CD4-positive, alpha-beta T cell treated with Interleukin-12 subunit alpha and Interleukin-12 subunit beta, for 1 hour (primary cell): ENCODE data around the gene RRP1.

Source experiments
- DNase-seq: peaks from one replicate; pipeline ENCODE4 v3.0.0-alpha.2; 2020

RRP1 gene

DNA sequence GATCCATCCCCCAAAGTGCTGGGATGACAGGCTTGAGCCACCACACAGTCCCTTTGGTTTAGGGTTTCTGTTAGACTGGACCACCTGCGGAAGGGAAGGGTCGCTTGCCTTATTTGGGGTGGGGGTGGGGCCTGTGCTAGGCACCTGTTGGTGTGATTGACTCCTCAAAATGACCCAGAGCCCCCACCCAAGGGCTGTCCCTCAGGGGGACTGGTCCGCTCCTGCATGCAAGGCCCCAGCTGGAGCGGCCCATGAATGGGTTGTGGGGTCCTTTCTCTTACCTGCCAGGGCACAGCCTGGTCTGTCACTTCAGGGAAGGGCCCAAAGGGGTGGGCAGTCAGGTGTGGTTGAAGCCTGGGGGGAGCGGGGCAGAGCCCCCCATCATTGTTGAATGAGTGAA, 11.4 kb upstream of the RRP1 start:
- DNase-seq = no peak

DNA sequence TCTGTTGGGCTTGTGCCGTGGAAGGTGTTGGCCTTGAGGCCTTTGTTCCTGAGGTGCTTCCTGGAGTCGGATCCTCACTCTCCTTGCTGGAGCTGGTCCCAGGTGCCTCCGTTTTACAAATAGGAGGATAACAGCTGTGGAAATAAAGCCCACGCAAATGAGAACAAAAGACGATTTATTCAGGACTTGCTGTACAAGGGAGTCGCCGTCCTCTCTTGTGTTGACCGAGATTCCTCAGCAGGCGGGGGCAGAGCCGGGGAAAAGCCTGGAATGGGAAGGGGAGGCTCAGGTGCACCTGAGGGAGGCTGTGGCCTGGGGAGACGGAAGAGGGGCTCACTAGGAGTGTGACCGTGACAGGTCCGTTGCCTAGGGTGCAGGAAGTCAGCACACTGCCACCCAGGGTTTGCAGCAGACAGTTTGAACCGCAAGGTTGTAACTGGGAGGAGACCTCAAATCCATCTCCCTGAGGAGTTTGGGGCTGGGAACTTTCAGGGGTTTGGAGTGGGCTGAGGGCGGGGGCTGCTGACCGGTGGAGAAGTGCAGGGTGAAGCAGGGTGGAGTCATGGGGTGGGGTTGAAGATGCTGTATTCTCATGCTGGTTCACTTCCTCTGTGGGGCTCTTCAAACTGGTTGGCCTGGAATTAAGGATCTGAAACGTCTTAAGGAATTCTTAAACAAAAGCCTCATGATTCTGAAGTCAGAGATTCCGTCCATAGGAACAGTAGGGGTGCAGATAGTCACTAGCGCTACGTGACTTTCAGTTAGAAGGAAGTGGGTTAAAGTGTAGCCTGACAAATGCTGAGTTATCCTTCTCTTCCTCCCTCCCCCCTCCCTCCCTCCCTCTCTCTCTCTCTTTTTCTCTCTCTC, 10.7 kb upstream of the RRP1 start:
- DNase-seq = peak; percentile 11

DNA sequence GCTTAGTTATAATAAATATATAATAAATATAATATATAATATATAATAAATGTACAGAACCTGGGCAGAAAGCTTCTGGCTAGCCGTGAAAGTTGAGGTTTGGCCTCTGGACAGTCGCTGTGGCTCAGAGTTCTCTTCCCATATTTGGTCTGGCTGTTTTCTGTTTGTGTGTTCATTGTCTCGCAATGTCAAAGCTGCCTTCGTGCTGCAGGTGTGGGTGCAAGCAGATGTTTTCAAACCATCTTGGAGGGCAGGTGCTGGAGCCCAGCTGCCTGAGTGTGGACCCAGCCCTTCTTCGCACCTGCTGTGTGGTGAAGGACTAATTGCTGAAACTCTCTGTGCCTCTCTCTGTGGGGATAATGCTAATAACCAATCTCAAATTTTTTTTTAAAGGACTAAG, 9.7 kb upstream of the RRP1 start:
- no peak for DNase-seq

GRCh38 chr21:43781846-43782245, 7.5 kb upstream of the RRP1 start:
- DNase-seq = no peak

DNA sequence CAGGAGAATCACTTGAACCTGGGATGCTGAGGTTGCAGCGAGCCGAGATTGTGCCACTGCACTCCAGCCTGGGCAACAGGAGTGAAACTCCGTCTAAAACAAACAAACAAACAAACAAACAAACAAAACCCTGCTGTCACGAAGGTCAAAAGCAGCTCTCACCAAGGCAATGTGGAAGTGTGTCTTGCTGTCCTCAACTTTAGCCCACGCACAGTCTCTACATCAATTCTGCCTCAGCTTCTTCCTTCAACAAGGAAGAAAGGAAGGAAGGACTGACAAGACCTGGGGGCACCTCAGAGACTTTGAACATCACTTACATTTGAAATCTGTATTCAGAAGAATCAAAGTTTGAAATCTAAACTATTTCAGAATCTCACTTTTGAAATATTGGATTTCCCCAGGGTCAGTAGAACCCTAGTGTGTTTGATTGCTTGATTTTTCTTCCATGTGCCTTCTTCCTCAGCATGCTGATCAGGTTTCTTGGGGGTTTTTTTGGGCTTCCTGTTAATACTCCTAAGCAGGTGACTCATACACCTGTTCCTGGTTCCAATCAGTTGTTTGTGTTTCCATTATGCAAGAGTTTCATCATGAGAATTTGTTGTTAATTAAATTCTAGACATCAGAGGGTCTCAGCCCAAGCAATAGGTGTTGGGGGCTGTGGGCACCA, 6.8 kb upstream of the RRP1 start:
- DNase-seq = no peak

DNA sequence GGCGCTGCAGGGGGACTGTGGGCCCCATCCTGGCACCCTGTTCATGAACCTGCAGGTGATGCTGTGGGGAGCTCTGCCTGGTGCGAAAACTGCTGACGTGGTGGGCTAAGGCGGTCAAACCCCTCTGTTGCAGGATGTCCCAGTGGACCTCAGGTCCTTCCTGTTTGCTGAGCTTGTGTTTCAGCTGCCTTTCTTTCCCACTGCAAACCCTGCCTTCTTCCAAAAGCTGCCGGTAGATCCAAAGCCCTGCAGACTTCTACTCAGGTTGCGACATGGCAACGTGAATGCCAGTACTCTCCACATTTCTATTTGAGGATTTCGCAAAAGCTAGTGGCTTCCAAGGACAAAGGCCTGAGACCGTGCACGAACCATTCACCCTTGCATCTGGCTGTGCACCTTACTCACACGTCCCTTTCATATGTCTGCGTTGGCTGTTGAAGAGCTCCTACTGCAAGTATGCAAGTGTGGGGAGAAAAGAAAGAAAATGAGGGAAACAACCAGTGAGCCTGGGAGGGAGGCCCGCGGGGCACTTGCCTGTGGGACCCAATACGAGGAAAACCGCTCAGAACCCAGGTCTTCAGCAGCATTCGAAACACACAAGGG, 6.2 kb upstream of the RRP1 start:
- no peak for DNase-seq

GRCh38 chr21:43785134-43785533, 4.2 kb upstream of the RRP1 start:
- DNase-seq = no peak

- no peak for DNase-seq
Observed at GRCh38 chr21:43786300-43786806, 3.0 kb upstream of the RRP1 start.

DNA sequence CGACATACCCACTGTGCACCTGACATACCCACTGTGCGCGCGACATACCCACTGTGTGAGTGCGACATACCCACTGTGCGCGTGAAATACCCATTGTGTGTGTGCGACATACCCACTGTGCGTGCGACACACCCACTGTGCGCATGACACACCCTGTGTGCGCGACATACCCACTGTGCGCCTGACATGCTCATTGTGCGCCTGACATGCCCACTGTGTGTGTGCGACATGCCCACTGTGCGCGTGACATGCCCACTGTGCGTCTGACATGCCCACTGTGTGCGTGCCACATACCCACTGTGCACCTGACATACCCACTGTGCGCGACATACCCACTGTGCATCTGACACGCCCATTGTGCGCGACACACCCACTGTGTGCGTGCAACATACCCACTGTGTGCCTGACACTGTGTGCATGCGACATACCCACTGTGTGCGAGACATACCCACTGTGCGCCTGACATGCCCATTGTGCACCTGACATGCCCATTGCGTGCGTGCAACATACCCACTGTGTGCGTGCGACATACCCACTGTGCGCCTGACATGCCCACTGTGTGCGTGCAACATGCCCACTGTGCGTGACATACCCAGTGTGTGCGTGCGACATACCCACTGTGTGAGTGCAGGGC, 2.5 kb upstream of the RRP1 start:
- no peak for DNase-seq

DNA sequence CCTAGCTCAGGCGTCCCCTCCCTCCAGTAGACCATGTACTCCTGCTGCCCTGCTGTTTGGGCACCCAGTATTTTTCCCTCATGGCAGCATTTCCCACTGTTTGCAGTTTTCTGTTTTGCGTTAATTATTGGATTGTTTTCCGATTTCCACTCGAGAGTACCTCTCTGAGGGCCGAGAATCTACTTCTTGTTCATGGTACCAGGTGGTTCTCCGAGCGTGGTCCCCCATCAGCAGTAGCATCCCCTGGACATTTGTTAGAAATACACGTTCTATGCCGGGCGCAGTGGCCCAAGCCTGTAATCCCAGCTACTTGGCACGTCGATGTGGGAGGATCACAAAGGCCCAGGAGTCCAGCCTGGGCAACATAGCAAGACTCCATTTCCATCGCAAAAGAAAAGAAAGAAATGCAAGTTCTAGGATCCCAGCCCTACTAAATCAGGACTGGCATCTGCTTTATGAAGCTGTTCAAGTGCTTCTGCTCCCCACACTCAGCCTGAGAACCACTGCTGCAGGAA, 690 bp downstream of the RRP1 start:
- DNase-seq = no peak

DNA sequence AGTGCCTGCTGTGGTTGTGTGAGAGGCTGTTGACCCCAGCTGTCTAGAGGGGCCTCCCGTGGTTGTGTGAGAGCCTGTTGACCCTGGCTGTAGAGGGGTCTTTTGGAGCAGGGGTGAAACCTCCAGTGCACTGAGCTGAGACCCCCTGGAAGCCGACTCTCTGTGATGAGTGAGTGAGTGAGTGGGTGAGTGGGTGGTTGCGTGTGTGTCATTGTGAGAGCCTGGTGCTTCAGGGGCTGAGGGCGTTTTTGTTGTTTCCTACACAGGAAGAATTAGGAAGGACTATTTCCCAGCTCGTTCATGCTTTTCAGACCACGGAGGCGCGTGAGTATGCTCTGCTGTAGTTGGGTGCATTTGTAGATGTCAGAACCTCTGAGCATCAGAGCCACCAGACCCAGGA, 3.0 kb downstream of the RRP1 start:
- DNase-seq = no peak

DNA sequence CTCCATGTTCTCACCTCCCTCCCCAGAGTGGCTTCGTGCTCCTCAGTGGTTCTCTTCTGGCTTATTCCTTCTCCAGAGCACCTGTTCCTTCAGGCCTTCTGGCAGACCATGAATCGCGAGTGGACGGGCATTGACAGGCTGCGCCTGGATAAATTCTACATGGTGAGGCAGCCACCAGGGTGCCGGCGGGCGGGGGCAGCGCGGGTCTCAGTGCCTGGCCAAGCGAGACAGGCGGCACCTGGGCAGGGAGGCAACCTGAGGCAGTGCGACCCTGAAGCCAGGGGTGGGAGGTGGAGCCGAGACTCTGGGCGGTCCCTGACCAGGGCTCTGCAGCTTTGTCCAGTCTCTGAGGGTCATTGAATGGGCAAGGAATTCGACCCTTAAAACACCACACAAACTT, 3.9 kb downstream of the RRP1 start:
- no peak for DNase-seq

GRCh38 chr21:43794311-43794710, 4.9 kb downstream of the RRP1 start:
- no peak for DNase-seq

DNA sequence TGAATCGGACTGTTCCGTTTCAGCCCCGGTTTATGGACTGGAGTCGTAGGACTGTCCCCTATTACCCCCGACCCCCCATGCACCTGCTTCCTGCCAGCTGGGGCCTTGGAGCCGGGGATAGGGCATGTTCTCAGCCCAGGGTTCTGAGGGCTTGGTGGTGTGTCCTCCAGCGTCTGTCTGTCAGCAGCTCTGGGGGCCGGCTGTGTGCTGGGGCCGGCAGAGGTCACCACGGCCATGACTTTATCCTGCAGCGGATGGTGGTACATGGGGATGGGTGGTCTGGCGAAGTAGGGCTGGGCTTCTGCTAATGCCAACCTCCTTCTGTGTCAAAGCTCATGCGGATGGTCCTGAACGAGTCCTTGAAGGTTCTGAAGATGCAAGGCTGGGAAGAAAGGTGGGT, 5.5 kb downstream of the RRP1 start:
- no peak for DNase-seq

- DNase-seq = no peak
Observed at GRCh38 chr21:43797415-43797814, 8.0 kb downstream of the RRP1 start.

GRCh38 chr21:43797925-43798715, 8.7 kb downstream of the RRP1 start:
- no peak for DNase-seq

- no peak for DNase-seq
Observed at GRCh38 chr21:43799301-43799840, 10.0 kb downstream of the RRP1 start.

DNA sequence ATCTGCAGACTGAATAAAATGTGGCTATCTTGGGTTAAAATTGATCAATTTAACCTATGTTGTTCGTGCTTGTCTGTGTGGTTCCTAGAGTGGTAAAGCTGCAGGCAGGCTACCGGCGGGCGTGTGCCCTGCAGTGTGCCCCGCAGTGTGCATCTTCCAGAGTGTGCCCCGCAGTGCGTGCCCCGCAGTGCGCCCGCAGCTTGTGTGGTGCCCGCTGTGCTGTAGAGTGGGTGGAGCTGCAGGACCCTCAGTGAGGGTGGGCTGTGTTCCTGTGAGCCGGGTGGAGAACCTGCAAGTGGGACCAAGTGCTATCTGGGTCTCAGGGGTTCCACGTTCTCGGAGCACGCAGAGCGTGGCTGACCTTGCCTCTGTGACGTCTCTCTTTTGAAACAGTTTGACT, 10.7 kb downstream of the RRP1 start:
- DNase-seq = no peak

DNA sequence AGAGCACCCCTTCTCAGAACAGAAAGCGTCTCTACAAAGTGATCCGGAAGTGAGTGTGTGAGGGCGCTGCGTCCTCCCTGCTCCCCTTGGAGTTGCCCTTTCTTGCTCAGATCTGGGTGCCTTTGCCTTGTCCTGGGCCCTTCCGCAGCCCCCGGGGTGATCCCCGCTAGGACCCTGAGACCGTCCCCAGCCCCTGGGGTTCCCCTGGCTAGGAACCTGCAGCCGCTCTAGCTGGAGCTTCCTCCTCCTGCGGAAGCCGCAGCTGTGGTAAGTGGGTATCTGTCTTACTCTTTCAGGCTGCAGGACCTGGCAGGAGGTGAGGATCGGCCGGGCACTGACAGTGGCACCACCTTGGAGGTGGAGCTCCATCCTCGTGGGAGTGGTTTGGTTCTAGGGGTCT, 11.2 kb downstream of the RRP1 start:
- no peak for DNase-seq

GRCh38 chr21:43801006-43801783, 11.8 kb downstream of the RRP1 start:
- DNase-seq = no peak

- DNase-seq = no peak
Observed at GRCh38 chr21:43802713-43803313, 13.4 kb downstream of the RRP1 start.
